Fibroblast of skin of right quadriceps (primary cell): Measurements from ENCODE around the gene SCGB1C1.

Experiments
- DNase-seq: peaks from one replicate; pipeline ENCODE4 v3.0.0-alpha.2; 2013

Gene SCGB1C1

GRCh38 chr11:205221-206001, 12.5 kb downstream of the SCGB1C1 start:
- DNase-seq = no peak

- no peak for DNase-seq
Measured at GRCh38 chr11:206002-206384, 13.1 kb downstream of the SCGB1C1 start.

- DNase-seq = no peak
Measured at GRCh38 chr11:206526-207207, 13.8 kb downstream of the SCGB1C1 start.

GRCh38 chr11:207208-207862, 14.5 kb downstream of the SCGB1C1 start, which contains the start of the genes BET1L and RIC8A:
BET1L (minus strand) TSS chr11:207399; CDS start chr11:207321, 78 bp downstream.
RIC8A (plus strand) TSS chr11:207708; CDS start chr11:208855, 1,147 bp downstream.
- DNase-seq = peak; percentile 99

- no peak for DNase-seq
Measured at GRCh38 chr11:207863-208180, 14.9 kb downstream of the SCGB1C1 start.

GRCh38 chr11:208181-208916, 15.5 kb downstream of the SCGB1C1 start:
- DNase-seq = peak; percentile 74

- no peak for DNase-seq
Measured at GRCh38 chr11:208917-209260, 16.0 kb downstream of the SCGB1C1 start.

- no peak for DNase-seq
Measured at GRCh38 chr11:209275-210121, 16.6 kb downstream of the SCGB1C1 start.

GRCh38 chr11:210122-210802, 17.4 kb downstream of the SCGB1C1 start:
- DNase-seq = peak; percentile 79

- DNase-seq = no peak
Measured at GRCh38 chr11:210803-211180, 17.9 kb downstream of the SCGB1C1 start.

- DNase-seq = no peak
Measured at GRCh38 chr11:211295-211694, 18.4 kb downstream of the SCGB1C1 start.

GRCh38 chr11:211741-212140, 18.9 kb downstream of the SCGB1C1 start:
- no peak for DNase-seq

- no peak for DNase-seq
Measured at GRCh38 chr11:212150-213100, 19.5 kb downstream of the SCGB1C1 start.

- DNase-seq = no peak
Measured at GRCh38 chr11:213111-213510, 20.2 kb downstream of the SCGB1C1 start.

- DNase-seq = no peak
Measured at GRCh38 chr11:214083-214482, 21.2 kb downstream of the SCGB1C1 start.

- no peak for DNase-seq
Measured at GRCh38 chr11:215581-216037, 22.7 kb downstream of the SCGB1C1 start.

- no peak for DNase-seq
Measured at GRCh38 chr11:216081-216974, 23.4 kb downstream of the SCGB1C1 start.

- no peak for DNase-seq
Measured at GRCh38 chr11:217704-218103, 24.8 kb downstream of the SCGB1C1 start.
